GM10248 (cell line): ENCODE measurements around the gene ERN2.
"Not testable (repeated sequence)": the region's sequence is repeated elsewhere in the genome, so short reads cannot be mapped to it uniquely, and the experiment has no call there.

ENCODE experiments used
- CTCF ChIA-PET: fragments of 300-600 bp; sonication (Branson Sonifier 250); formaldehyde crosslinking; extraction: SDS; loops from one replicate; lab custom pipeline; 2021; ENCODE audit warnings: antibody characterized with exemption; lab: Yijun Ruan, JAX
- POLR2A ChIA-PET: fragments of 350-650 bp; sonication (Branson Sonifier 250); formaldehyde crosslinking; extraction: SDS; loops from one replicate; lab custom pipeline; 2020; ENCODE audit warnings: antibody characterized with exemption; lab: Yijun Ruan, JAX
- DNase-seq: peaks from one replicate; pipeline ENCODE4 v3.0.0; 2012; ENCODE audit errors: extremely low spot score
- CTCF ChIP-seq: IDR thresholded peaks from 2 replicates; pipeline ENCODE4 v1.5.1; 2012; ENCODE audit warnings: mild to moderate bottlenecking, low read depth; ENCODE audit errors: extremely low read depth, missing control alignments, control extremely low read depth

Gene ERN2

GRCh38 chr16:23748630-23749029 is 35.6 kb upstream of the ERN2 start:
- TF ChIP-seq CTCF = no peak
- CTCF ChIA-PET = no interaction called here
- POLR2A ChIA-PET = no interaction called here
- DNase-seq = no peak

- no peak for DNase-seq
- CTCF ChIA-PET = interaction anchor here (1.0 to 1.4 kb wide), 2 partner anchors 9 to 10 kb away, joined by 4 read pairs; partner anchors contain the start of gene CHP2
- no peak for TF ChIP-seq CTCF
- POLR2A ChIA-PET = no interaction called here
Observed at GRCh38 chr16:23745263-23745662, 32.2 kb upstream of the ERN2 start.

- ChIA-PET CTCF (no interaction called here), POLR2A (no interaction called here)
- DNase-seq = no peak
- TF ChIP-seq CTCF = no peak
Observed at GRCh38 chr16:23742766-23743165, 29.7 kb upstream of the ERN2 start.

- CTCF ChIA-PET = no interaction called here
Observed at GRCh38 chr16:23741675-23742303, 28.8 kb upstream of the ERN2 start.

GRCh38 chr16:23739516-23739915 is 26.5 kb upstream of the ERN2 start:
- DNase-seq = no peak
- CTCF ChIA-PET = no interaction called here
- POLR2A ChIA-PET = no interaction called here
- TF ChIP-seq CTCF = no peak

More at GRCh38 chr16:23741675-23742303, 28.8 kb upstream of the ERN2 start:
- no peak for TF ChIP-seq CTCF
- DNase-seq = no peak
- POLR2A ChIA-PET = no interaction called here

- POLR2A ChIA-PET, DNase-seq, CTCF ChIA-PET: not testable (repeated sequence)
Observed at GRCh38 chr16:23737423-23738028, 24.5 kb upstream of the ERN2 start.
